GM21526 (cell line): ENCODE results near the gene PM20D1.
"Not testable (repeated sequence)": the region's sequence is repeated elsewhere in the genome, so short reads cannot be mapped to it uniquely, and the experiment has no call there.

Experiments
- ATAC-seq: cut with Tn5 transposase; IDR thresholded peaks from one replicate; pipeline ENCODE4 v1.9.1; 2021; ENCODE audit warnings: moderate library complexity; ENCODE audit not compliant: unreplicated experiment, low FRiP score

PM20D1 gene

GRCh38 chr1:205849619-205850355, at the start of gene PM20D1:
PM20D1 (minus strand) TSS chr1:205850132; CDS start chr1:205850072, 60 bp downstream.
- peak; percentile 91 for ATAC-seq

GRCh38 chr1:205896351-205896750, 46.4 kb upstream of the PM20D1 start:
- no peak for ATAC-seq

GRCh38 chr1:205894119-205894518, 44.2 kb upstream of the PM20D1 start:
- not testable (repeated sequence) for ATAC-seq

GRCh38 chr1:205892175-205892574, 42.2 kb upstream of the PM20D1 start:
- not testable (repeated sequence) for ATAC-seq

GRCh38 chr1:205891481-205891880, 41.5 kb upstream of the PM20D1 start:
- ATAC-seq, result not testable (repeated sequence)

GRCh38 chr1:205890631-205891030, 40.7 kb upstream of the PM20D1 start:
- ATAC-seq, result not testable (repeated sequence)

GRCh38 chr1:205889706-205890105, 39.8 kb upstream of the PM20D1 start:
- ATAC-seq, result not testable (repeated sequence)

- not testable (repeated sequence) for ATAC-seq
Observed at GRCh38 chr1:205889006-205889405, 39.1 kb upstream of the PM20D1 start.

GRCh38 chr1:205883792-205884191, 33.9 kb upstream of the PM20D1 start:
- ATAC-seq, result no peak

- ATAC-seq, result no peak
Observed at GRCh38 chr1:205880923-205881322, 31.0 kb upstream of the PM20D1 start.

- ATAC-seq, result no peak
Observed at GRCh38 chr1:205879974-205880373, 30.0 kb upstream of the PM20D1 start.

GRCh38 chr1:205878026-205878425, 28.1 kb upstream of the PM20D1 start:
- no peak for ATAC-seq

- not testable (repeated sequence) for ATAC-seq
Observed at GRCh38 chr1:205873148-205873547, 23.2 kb upstream of the PM20D1 start.

GRCh38 chr1:205870236-205870635, 20.3 kb upstream of the PM20D1 start:
- no peak for ATAC-seq

GRCh38 chr1:205861540-205861939, 11.6 kb upstream of the PM20D1 start:
- ATAC-seq, result no peak

GRCh38 chr1:205858141-205858961, 8.4 kb upstream of the PM20D1 start:
- ATAC-seq, result no peak

- not testable (repeated sequence) for ATAC-seq
Observed at GRCh38 chr1:205857501-205857900, 7.6 kb upstream of the PM20D1 start.

- ATAC-seq, result no peak
Observed at GRCh38 chr1:205856433-205856832, 6.5 kb upstream of the PM20D1 start.

- ATAC-seq, result no peak
Observed at GRCh38 chr1:205852969-205853368, 3.0 kb upstream of the PM20D1 start.

- ATAC-seq, result no peak
Observed at GRCh38 chr1:205851993-205852392, 2.1 kb upstream of the PM20D1 start.

GRCh38 chr1:205843036-205843859, 6.7 kb downstream of the PM20D1 start:
- no peak for ATAC-seq
